Limb (tissue), 2 donors: Measurements from ENCODE around the gene ANKS3.
A peak's percentile ranks its signal among the peaks of the same experiment; 100 is the strongest.

Source experiments
- DNase-seq, 2 donors: peaks; one replicate each; pipeline ENCODE4 v3.0.0-alpha.2; 2016; ENCODE audit errors: extremely low spot score in 2 of 2

The ANKS3 gene

GRCh38 chr16:4734063-4734729 lies at the start of gene ANKS3, which contains the start of gene DNAAF8:
TSS of gene ANKS3 (minus strand) at chr16:4734271. CDS start at chr16:4730149, 4,122 bp downstream.
TSS of gene DNAAF8 (plus strand) at chr16:4734537. CDS start at chr16:4736515, 1,978 bp downstream.
- peak; percentile 92 to 94 for DNase-seq

GRCh38 chr16:4783251-4783950 lies 49.3 kb upstream of the ANKS3 start:
- DNase-seq: no peak

- no peak for DNase-seq
Measured at GRCh38 chr16:4780235-4780634, 46.2 kb upstream of the ANKS3 start.

- no peak for DNase-seq
Measured at GRCh38 chr16:4778050-4778392, 44.0 kb upstream of the ANKS3 start.

- DNase-seq: no peak
Measured at GRCh38 chr16:4777339-4778049, 43.4 kb upstream of the ANKS3 start.

- no peak for DNase-seq
Measured at GRCh38 chr16:4776141-4776705, 42.2 kb upstream of the ANKS3 start.

GRCh38 chr16:4775005-4775404 lies 40.9 kb upstream of the ANKS3 start:
- DNase-seq: no peak

GRCh38 chr16:4772351-4772750 lies 38.3 kb upstream of the ANKS3 start:
- DNase-seq: no peak

GRCh38 chr16:4771646-4772045 lies 37.6 kb upstream of the ANKS3 start:
- DNase-seq: no peak

- no peak for DNase-seq
Measured at GRCh38 chr16:4769306-4769638, 35.2 kb upstream of the ANKS3 start.

- peak; percentile 97 for DNase-seq
Measured at GRCh38 chr16:4768549-4769305, 34.7 kb upstream of the ANKS3 start.

GRCh38 chr16:4767872-4768548 lies 33.9 kb upstream of the ANKS3 start:
- DNase-seq: no peak

- DNase-seq: peak; percentile 95 to 99
Measured at GRCh38 chr16:4766875-4767628, 33.0 kb upstream of the ANKS3 start, which contains the start of gene ZNF500. TSS of gene ZNF500 (minus strand) at chr16:4767162. CDS start at chr16:4765978, 1,184 bp downstream.

GRCh38 chr16:4765511-4766474 lies 31.7 kb upstream of the ANKS3 start:
- no peak for DNase-seq

GRCh38 chr16:4763791-4764190 lies 29.7 kb upstream of the ANKS3 start:
- no peak for DNase-seq

GRCh38 chr16:4762205-4762604 lies 28.1 kb upstream of the ANKS3 start:
- no peak for DNase-seq

GRCh38 chr16:4760221-4760910 lies 26.3 kb upstream of the ANKS3 start:
- no peak for DNase-seq

- no peak for DNase-seq
Measured at GRCh38 chr16:4755687-4756086, 21.6 kb upstream of the ANKS3 start.
